ENCODE results near the gene ZFYVE9.
"Not testable (repeated sequence)": the region's sequence is repeated elsewhere in the genome, so short reads cannot be mapped to it uniquely, and the experiment has no call there.

Gene ZFYVE9

GRCh38 chr1:52166996-52167753, 25.3 kb downstream of the ZFYVE9 start:
- no peak overlapping the region for H3K4me3 ChIP-seq (ENCODE audit: low read length)
- no peak for DNase-seq (ENCODE audit: low read depth)
- TF ChIP-seq CTCF (conservative IDR thresholded peaks at IDR 0.05; ENCODE audit: low read length): no peak

- TF ChIP-seq CTCF (conservative IDR thresholded peaks at IDR 0.05; ENCODE audit: low read length): no peak
- no peak for DNase-seq (ENCODE audit: low read depth)
These were observed 26.6 kb downstream of the ZFYVE9 start for GRCh38 chr1:52168373-52169080.

GRCh38 chr1:52171149-52171548, 29.3 kb downstream of the ZFYVE9 start:
- DNase-seq (ENCODE audit: low read depth); H3K4me3 ChIP-seq (ENCODE audit: low read length): not testable (repeated sequence)

More at GRCh38 chr1:52168373-52169080, 26.6 kb downstream of the ZFYVE9 start:
- H3K4me3 ChIP-seq (ENCODE audit: low read length): no peak overlapping the region

- no peak for DNase-seq (ENCODE audit: low read depth)
- TF ChIP-seq CTCF (conservative IDR thresholded peaks at IDR 0.05; ENCODE audit: low read length): no peak
These were observed 37.2 kb downstream of the ZFYVE9 start for GRCh38 chr1:52179073-52179472.

GRCh38 chr1:52180176-52180575, 38.3 kb downstream of the ZFYVE9 start:
- no peak overlapping the region for H3K4me3 ChIP-seq (ENCODE audit: low read length)
- DNase-seq (ENCODE audit: low read depth): no peak
- no peak for TF ChIP-seq CTCF (conservative IDR thresholded peaks at IDR 0.05; ENCODE audit: low read length)

More at GRCh38 chr1:52179073-52179472, 37.2 kb downstream of the ZFYVE9 start:
- H3K4me3 ChIP-seq (ENCODE audit: low read length): no peak overlapping the region

- not testable (repeated sequence) for DNase-seq (ENCODE audit: low read depth); H3K4me3 ChIP-seq (ENCODE audit: low read length)
These were observed 39.9 kb downstream of the ZFYVE9 start for GRCh38 chr1:52181759-52182158.

GRCh38 chr1:52182328-52182727, 40.4 kb downstream of the ZFYVE9 start:
- not testable (repeated sequence) for H3K4me3 ChIP-seq (ENCODE audit: low read length); DNase-seq (ENCODE audit: low read depth)

- H3K4me3 ChIP-seq (ENCODE audit: low read length): no peak overlapping the region
- no peak for TF ChIP-seq CTCF (conservative IDR thresholded peaks at IDR 0.05; ENCODE audit: low read length)
- no peak for DNase-seq (ENCODE audit: low read depth)
These were observed 41.0 kb downstream of the ZFYVE9 start for GRCh38 chr1:52182874-52183400.

Measured in AG10803 (cell line).